Mesendoderm (in vitro differentiated cells): ENCODE data around the gene CC2D1A.

Experiments used
- DNase-seq: peaks from one replicate; pipeline ENCODE4 v3.0.0; 2013
- H2AK5ac ChIP-seq: 2 replicates; pipeline ENCODE4 v1.6.1; 2013; ENCODE audit warnings: low read length, inconsistent platforms
- H2BK120ac ChIP-seq: 2 replicates; pipeline ENCODE4 v1.6.1; 2013; ENCODE audit warnings: low read depth, mild to moderate bottlenecking, low read length, moderate library complexity, mixed read lengths
- H2BK15ac ChIP-seq: replicated peaks from 2 replicates; pipeline ENCODE4 v1.6.1; 2013; ENCODE audit warnings: low read depth, mild to moderate bottlenecking, moderate library complexity
- H2BK5ac ChIP-seq: 2 replicates; pipeline ENCODE4 v1.6.1; 2013; ENCODE audit warnings: low read length, inconsistent platforms
- H3K18ac ChIP-seq: 2 replicates; pipeline ENCODE4 v1.6.1; 2013; ENCODE audit warnings: mild to moderate bottlenecking, low read length, mixed read lengths
- H3K23ac ChIP-seq: one replicate; pipeline ENCODE4 v1.6.1; 2013; ENCODE audit warnings: low read length
- H3K27ac ChIP-seq: 2 replicates; pipeline ENCODE4 v1.5.1; 2013; ENCODE audit warnings: low read depth, mild to moderate bottlenecking, inconsistent platforms, low read length, moderate library complexity
- H3K27me3 ChIP-seq: 2 replicates; pipeline ENCODE4 v1.6.1; 2013; ENCODE audit warnings: low read length, control low read depth, mild to moderate bottlenecking, inconsistent platforms; ENCODE audit not compliant: insufficient read depth, poor library complexity
- H3K36me3 ChIP-seq: 2 replicates; pipeline ENCODE4 v1.6.1; 2013; ENCODE audit warnings: low read length, inconsistent platforms; ENCODE audit not compliant: control insufficient read depth, insufficient read depth
- H3K4ac ChIP-seq: one replicate; pipeline ENCODE4 v1.6.1; 2013; ENCODE audit warnings: low read depth, mild to moderate bottlenecking, low read length, moderate library complexity
- H3K4me1 ChIP-seq: 2 replicates; pipeline ENCODE4 v1.6.1; 2013; ENCODE audit warnings: low read depth, low read length, inconsistent platforms; ENCODE audit not compliant: control insufficient read depth
- H3K4me2 ChIP-seq: 2 replicates; pipeline ENCODE4 v1.6.1; 2013; ENCODE audit warnings: low read length
- H3K4me3 ChIP-seq: 2 replicates; pipeline ENCODE4 v1.5.1; 2013; ENCODE audit warnings: mild to moderate bottlenecking, low read length
- H3K56ac ChIP-seq: one replicate; pipeline ENCODE4 v1.6.1; 2013; ENCODE audit warnings: low read length
- H3K79me1 ChIP-seq: 2 replicates; pipeline ENCODE4 v1.6.1; 2013; ENCODE audit warnings: low read length, inconsistent platforms
- H3K79me2 ChIP-seq: 2 replicates; pipeline ENCODE4 v1.6.1; 2013; ENCODE audit warnings: mild to moderate bottlenecking, low read length; ENCODE audit not compliant: control insufficient read depth, insufficient read depth
- H3K9ac ChIP-seq: 2 replicates; pipeline ENCODE4 v1.6.1; 2013; ENCODE audit warnings: low read length, inconsistent platforms
- H4K5ac ChIP-seq: one replicate; pipeline ENCODE4 v1.6.1; 2013; ENCODE audit warnings: low read length
- H4K8ac ChIP-seq: one replicate; pipeline ENCODE4 v1.6.1; 2013; ENCODE audit warnings: low read depth, mild to moderate bottlenecking, control low read depth, low read length, moderate library complexity
- WGBS: extraction: QIAGEN DNeasy Blood & Tissue Kit; methylation state at CpG from one replicate; pipeline ENCODE4 v1.1.7; 2013; ENCODE audit warnings: low lambda C conversion rate, missing lambda C conversion rate; ENCODE audit not compliant: insufficient coverage; ENCODE audit errors: extremely low coverage; 5-methylcytosine and 5-hydroxymethylcytosine counted together

CC2D1A gene

DNA sequence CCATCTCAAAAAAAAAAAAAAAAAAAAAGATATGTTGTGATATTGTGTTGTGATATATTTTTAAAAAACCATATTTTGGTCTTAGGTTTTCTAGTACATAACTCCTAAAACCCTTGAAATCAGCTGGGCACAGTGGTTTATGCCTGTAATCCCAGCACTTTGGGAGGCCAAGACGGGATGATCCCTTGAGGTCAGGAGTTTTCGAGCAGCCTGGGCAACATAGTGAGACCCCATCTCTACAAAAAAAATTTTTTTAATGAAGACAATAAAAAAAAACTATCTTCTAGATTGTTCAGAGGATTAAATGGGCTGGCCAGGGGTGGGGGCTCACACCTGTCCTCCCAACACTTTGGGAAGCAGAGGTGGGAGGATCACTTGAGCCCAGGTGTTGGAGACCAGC lies 45.0 kb downstream of the CC2D1A start:
- no peak overlapping the region for H3K27ac ChIP-seq
- peaks cover 3% of the 10 kb centered on the region for H3K4me1 ChIP-seq

DNA sequence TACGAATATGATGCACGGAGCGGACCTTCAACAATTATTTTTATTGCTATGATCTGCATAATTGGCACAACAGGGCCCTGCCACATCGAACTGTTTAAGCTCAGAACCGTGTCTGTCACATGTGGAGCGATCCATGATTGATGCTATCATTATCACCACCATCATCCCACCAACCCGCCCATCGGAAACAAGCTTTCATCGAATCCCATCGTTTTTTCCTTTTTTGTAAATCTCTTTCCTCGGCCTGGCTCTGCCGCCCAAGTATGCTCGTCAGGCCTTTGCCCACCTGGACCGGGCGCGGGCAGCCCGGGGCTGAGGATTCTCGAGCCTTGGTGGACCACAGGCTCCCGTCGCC lies 45.8 kb downstream of the CC2D1A start:
- Histone ChIP-seq H3K36me3 (peaks cover 5% of the 10 kb centered on the region), H2BK15ac (no peak overlapping the region), H3K23ac (no peak overlapping the region), H2AK5ac (no peak overlapping the region), H3K18ac (no peak overlapping the region), H3K27ac (no peak overlapping the region), H3K4me3 (no peak overlapping the region), H3K4me1 (peaks cover 3% of the 10 kb centered on the region), H4K8ac (no peak overlapping the region), H3K56ac (peak overlapping the region; percentile 60), H3K27me3 (no peaks in the 10 kb centered on the region), H2BK120ac (no peak overlapping the region), H3K4me2 (peak overlapping the region; percentile 87), H2BK5ac (no peak overlapping the region), H3K9ac (no peak overlapping the region), H3K79me1 (peaks cover 14% of the 10 kb centered on the region), H3K79me2 (peaks cover 16% of the 10 kb centered on the region), H3K4ac (no peak overlapping the region), H4K5ac (no peak overlapping the region)
- WGBS, result no CpG with 5 or more reads among the region's 20 CpGs
- no peak for DNase-seq

More for the DNA sequence above, 45.0 kb downstream of the CC2D1A start:
- H3K79me1 ChIP-seq, result peaks cover 14% of the 10 kb centered on the region
- H3K56ac ChIP-seq, result no peak overlapping the region
- H2AK5ac ChIP-seq, result no peak overlapping the region
- no peak overlapping the region for H2BK120ac ChIP-seq
- H4K8ac ChIP-seq, result no peak overlapping the region
- H3K18ac ChIP-seq, result no peak overlapping the region
- H3K4ac ChIP-seq, result no peak overlapping the region
- H3K4me3 ChIP-seq, result no peak overlapping the region
- no peak overlapping the region for H2BK15ac ChIP-seq
- no CpG with 5 or more reads among the region's 2 CpGs for WGBS
- peaks cover 16% of the 10 kb centered on the region for H3K79me2 ChIP-seq
- no peak overlapping the region for H3K23ac ChIP-seq
- no peak overlapping the region for H4K5ac ChIP-seq
- H2BK5ac ChIP-seq, result no peak overlapping the region
- no peaks in the 10 kb centered on the region for H3K27me3 ChIP-seq
- no peak overlapping the region for H3K4me2 ChIP-seq
- H3K36me3 ChIP-seq, result peaks cover 2% of the 10 kb centered on the region
- DNase-seq, result no peak
- no peak overlapping the region for H3K9ac ChIP-seq

GRCh38 chr19:13952154-13952930 lies 46.3 kb downstream of the CC2D1A start, which contains the start of gene DCAF15:
Gene DCAF15, plus strand, starts transcription at chr19:13952509. Its CDS starts 4 bp downstream, at chr19:13952513.
- H2BK15ac ChIP-seq, result no peak within 1 kb of the TSS
- DNase-seq, result peak; percentile 100
- no CpG with 5 or more reads among the region's 65 CpGs for WGBS
- H3K4ac ChIP-seq, result peak within 1 kb of the TSS; percentile 44
- H3K4me2 ChIP-seq, result peak within 1 kb of the TSS; percentile 97
- H2AK5ac ChIP-seq, result peak within 1 kb of the TSS; percentile 65
- peak within 1 kb of the TSS; percentile 88 for H3K18ac ChIP-seq
- peak within 1 kb of the TSS; percentile 92 for H3K9ac ChIP-seq
- H3K27me3 ChIP-seq, result no peaks in the 10 kb centered on the region
- H4K5ac ChIP-seq, result no peak within 1 kb of the TSS
- H4K8ac ChIP-seq, result peak within 1 kb of the TSS; percentile 76
- H3K79me1 ChIP-seq, result peaks cover 14% of the 10 kb centered on the region
- H3K56ac ChIP-seq, result peak within 1 kb of the TSS; percentile 95
- H3K27ac ChIP-seq, result peak within 1 kb of the TSS; percentile 88
- H3K4me1 ChIP-seq, result peaks cover 3% of the 10 kb centered on the region
- no peak within 1 kb of the TSS for H3K23ac ChIP-seq
- H2BK5ac ChIP-seq, result no peak within 1 kb of the TSS
- H2BK120ac ChIP-seq, result no peak within 1 kb of the TSS
- peaks cover 16% of the 10 kb centered on the region for H3K79me2 ChIP-seq
- peak within 1 kb of the TSS; percentile 76 for H3K4me3 ChIP-seq
- H3K36me3 ChIP-seq, result peaks cover 5% of the 10 kb centered on the region

- WGBS, result no CpG with 5 or more reads among the region's 13 CpGs
- H3K27ac ChIP-seq, result no peak overlapping the region
- peak; percentile 57 for DNase-seq
Observed at GRCh38 chr19:13952931-13953531, 47.0 kb downstream of the CC2D1A start.

DNA sequence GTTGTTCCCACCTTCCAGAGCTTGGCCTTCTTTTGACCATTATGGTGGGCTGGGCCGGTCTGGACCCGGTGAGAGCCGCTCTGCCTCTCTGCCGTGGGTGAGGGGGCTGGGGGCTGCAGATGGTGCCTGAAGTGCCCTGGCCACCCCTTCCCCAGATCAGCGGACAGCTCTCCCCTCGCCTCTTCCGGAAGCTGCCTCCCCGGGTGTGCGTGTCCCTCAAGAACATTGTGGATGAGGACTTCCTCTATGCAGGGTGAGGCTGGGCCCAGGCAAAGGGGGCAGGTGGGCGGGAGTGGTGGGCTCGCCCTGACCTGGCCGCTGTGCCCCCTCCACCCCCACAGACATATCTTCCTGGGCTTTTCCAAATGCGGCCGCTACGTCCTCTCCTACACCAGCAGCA lies 48.2 kb downstream of the CC2D1A start:
- DNase-seq, result no peak
- no CpG with 5 or more reads among the region's 15 CpGs for WGBS
- H3K36me3 ChIP-seq, result peaks cover 7% of the 10 kb centered on the region

More at GRCh38 chr19:13952931-13953531, 47.0 kb downstream of the CC2D1A start:
- peaks cover 16% of the 10 kb centered on the region for H3K79me2 ChIP-seq
- H3K23ac ChIP-seq, result no peak overlapping the region
- H2BK120ac ChIP-seq, result no peak overlapping the region
- peak overlapping the region; percentile 92 for H3K56ac ChIP-seq
- H3K4me3 ChIP-seq, result peak overlapping the region; percentile 76
- H3K18ac ChIP-seq, result peak overlapping the region; percentile 88
- peaks cover 3% of the 10 kb centered on the region for H3K4me1 ChIP-seq
- H2BK5ac ChIP-seq, result no peak overlapping the region
- H3K36me3 ChIP-seq, result peaks cover 7% of the 10 kb centered on the region
- H3K79me1 ChIP-seq, result peaks cover 14% of the 10 kb centered on the region
- H3K9ac ChIP-seq, result peak overlapping the region; percentile 81
- H4K5ac ChIP-seq, result no peak overlapping the region
- H2AK5ac ChIP-seq, result peak overlapping the region; percentile 65
- peak overlapping the region; percentile 97 for H3K4me2 ChIP-seq
- H3K27me3 ChIP-seq, result no peaks in the 10 kb centered on the region
- no peak overlapping the region for H2BK15ac ChIP-seq
- H4K8ac ChIP-seq, result no peak overlapping the region
- peak overlapping the region; percentile 44 for H3K4ac ChIP-seq

More for the DNA sequence above, 48.2 kb downstream of the CC2D1A start:
- Histone ChIP-seq H2AK5ac (no peak overlapping the region), H3K27ac (no peak overlapping the region), H2BK120ac (no peak overlapping the region), H4K8ac (no peak overlapping the region), H3K79me1 (peaks cover 14% of the 10 kb centered on the region), H3K4me1 (peaks cover 3% of the 10 kb centered on the region), H3K4me2 (no peak overlapping the region), H3K9ac (no peak overlapping the region), H2BK15ac (no peak overlapping the region), H3K56ac (no peak overlapping the region), H3K4ac (no peak overlapping the region), H2BK5ac (no peak overlapping the region), H3K4me3 (no peak overlapping the region), H3K79me2 (peaks cover 16% of the 10 kb centered on the region), H3K23ac (no peak overlapping the region), H3K18ac (no peak overlapping the region), H3K27me3 (no peaks in the 10 kb centered on the region), H4K5ac (no peak overlapping the region)
